ENCODE data around the gene SV2C. TPM values are rescaled to one million over a fixed set of nuclear protein-coding genes. Genes with fewer than 3 reads are reported as not detected.

SV2C gene
- total RNA-seq, 1 experiment from 2014 or later, result not detected

- TF ChIP-seq, protein P1, sequence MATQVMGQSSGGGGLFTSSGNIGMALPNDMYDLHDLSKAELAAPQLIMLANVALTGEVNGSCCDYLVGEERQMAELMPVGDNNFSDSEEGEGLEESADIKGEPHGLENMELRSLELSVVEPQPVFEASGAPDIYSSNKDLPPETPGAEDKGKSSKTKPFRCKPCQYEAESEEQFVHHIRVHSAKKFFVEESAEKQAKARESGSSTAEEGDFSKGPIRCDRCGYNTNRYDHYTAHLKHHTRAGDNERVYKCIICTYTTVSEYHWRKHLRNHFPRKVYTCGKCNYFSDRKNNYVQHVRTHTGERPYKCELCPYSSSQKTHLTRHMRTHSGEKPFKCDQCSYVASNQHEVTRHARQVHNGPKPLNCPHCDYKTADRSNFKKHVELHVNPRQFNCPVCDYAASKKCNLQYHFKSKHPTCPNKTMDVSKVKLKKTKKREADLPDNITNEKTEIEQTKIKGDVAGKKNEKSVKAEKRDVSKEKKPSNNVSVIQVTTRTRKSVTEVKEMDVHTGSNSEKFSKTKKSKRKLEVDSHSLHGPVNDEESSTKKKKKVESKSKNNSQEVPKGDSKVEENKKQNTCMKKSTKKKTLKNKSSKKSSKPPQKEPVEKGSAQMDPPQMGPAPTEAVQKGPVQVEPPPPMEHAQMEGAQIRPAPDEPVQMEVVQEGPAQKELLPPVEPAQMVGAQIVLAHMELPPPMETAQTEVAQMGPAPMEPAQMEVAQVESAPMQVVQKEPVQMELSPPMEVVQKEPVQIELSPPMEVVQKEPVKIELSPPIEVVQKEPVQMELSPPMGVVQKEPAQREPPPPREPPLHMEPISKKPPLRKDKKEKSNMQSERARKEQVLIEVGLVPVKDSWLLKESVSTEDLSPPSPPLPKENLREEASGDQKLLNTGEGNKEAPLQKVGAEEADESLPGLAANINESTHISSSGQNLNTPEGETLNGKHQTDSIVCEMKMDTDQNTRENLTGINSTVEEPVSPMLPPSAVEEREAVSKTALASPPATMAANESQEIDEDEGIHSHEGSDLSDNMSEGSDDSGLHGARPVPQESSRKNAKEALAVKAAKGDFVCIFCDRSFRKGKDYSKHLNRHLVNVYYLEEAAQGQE (IDR thresholded peaks at IDR 0.05; ENCODE audit: low read depth), result no peak
- no peak for TF ChIP-seq POLR2A (IDR thresholded peaks at IDR 0.05; ENCODE audit: borderline replicate concordance, extremely low read depth, insufficient read depth, insufficient read length)
- TF ChIP-seq SP1 (IDR thresholded peaks at IDR 0.05; ENCODE audit: low read depth), result no peak
- TF ChIP-seq CBX3 (IDR thresholded peaks at IDR 0.05; ENCODE audit: low read depth), result no peak
- no peak for TF ChIP-seq CEBPB (IDR thresholded peaks at IDR 0.05; ENCODE audit: low read depth)
- TF ChIP-seq ELF1 (IDR thresholded peaks at IDR 0.05; ENCODE audit: borderline replicate concordance, low read depth), result no peak
- no peak for TF ChIP-seq RAD21 (IDR thresholded peaks at IDR 0.05; ENCODE audit: low read depth)
- TF ChIP-seq YY1 (IDR thresholded peaks at IDR 0.05; ENCODE audit: extremely low read depth, insufficient replicate concordance, low read depth, low read length), result no peak
Measured at GRCh38 chr5:76312783-76313182, 229.6 kb downstream of the SV2C start (continued).

DNA sequence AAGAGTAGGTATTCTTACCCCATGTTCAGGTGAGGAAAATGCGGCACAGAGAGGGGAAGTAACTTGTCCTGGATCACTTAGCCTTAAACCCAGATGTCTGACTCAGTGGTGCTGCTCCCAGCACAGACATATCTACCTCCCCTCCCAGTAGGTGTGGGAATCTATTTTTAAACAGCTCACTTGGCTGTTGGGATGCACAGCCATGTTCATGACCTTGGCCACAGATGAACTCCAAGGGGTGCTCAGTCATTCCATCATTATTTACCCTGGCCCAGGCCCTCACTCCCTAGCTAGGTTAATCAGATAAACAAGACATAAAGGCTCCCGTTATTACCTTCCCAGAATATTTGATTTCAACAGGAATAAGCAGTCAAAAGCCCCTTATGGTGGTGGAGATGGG lies 231.5 kb downstream of the SV2C start:
- no peaks in the 10 kb centered on the region for H3K9me2 ChIP-seq (ENCODE audit: insufficient read depth)
- H3K27me3 ChIP-seq (ENCODE audit: insufficient read depth, low read length), result no peaks in the 10 kb centered on the region
- BruUV-seq (replicated peaks), result no TSS peak
- H3K4me1 ChIP-seq (ENCODE audit: control insufficient read depth in 1 of 2, insufficient read depth in 2 of 2, low read length in 2 of 2), result no peaks in the 10 kb centered on the region
- intact Hi-C loops (cut with micrococcal nuclease), result no loop called here
- ATAC-seq, result no peak
- no peaks in the 10 kb centered on the region for H4K20me1 ChIP-seq (ENCODE audit: insufficient read depth)
- H3K79me2 ChIP-seq (ENCODE audit: insufficient read depth, low read length), result no peaks in the 10 kb centered on the region
- no peaks in the 10 kb centered on the region for H3K36me3 ChIP-seq (ENCODE audit: control insufficient read depth in 1 of 2, insufficient read depth in 2 of 2, low read length in 2 of 2)
- ChIA-PET POLR2A (no interaction called here), RAD21 (ENCODE audit: low non-redundant PET in 1 of 2, low total read pairs in 2 of 2, uncharacterized antibody in 2 of 2, unreplicated experiment in 2 of 2) (no interaction called here), CTCF (no interaction called here)
- no peak overlapping the region for H3K27ac ChIP-seq (ENCODE audit: low read depth, low read length)
- no peak for DNase-seq (ENCODE audit: low read depth, low spot score)
- H2AFZ ChIP-seq (ENCODE audit: low read depth, low read length, poor library complexity, severe bottlenecking), result no peak overlapping the region
- TF ChIP-seq, protein P2, sequence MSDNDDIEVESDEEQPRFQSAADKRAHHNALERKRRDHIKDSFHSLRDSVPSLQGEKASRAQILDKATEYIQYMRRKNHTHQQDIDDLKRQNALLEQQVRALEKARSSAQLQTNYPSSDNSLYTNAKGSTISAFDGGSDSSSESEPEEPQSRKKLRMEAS (IDR thresholded peaks at IDR 0.05), result no peak
- TF ChIP-seq ATF3 (IDR thresholded peaks at IDR 0.05) (no peak), ZFX (IDR thresholded peaks at IDR 0.05) (no peak), CEBPB (IDR thresholded peaks at IDR 0.05; ENCODE audit: low read depth) (no peak), EZH2 (IDR thresholded peaks at IDR 0.05) (no peak)
- TF ChIP-seq, protein P3, sequence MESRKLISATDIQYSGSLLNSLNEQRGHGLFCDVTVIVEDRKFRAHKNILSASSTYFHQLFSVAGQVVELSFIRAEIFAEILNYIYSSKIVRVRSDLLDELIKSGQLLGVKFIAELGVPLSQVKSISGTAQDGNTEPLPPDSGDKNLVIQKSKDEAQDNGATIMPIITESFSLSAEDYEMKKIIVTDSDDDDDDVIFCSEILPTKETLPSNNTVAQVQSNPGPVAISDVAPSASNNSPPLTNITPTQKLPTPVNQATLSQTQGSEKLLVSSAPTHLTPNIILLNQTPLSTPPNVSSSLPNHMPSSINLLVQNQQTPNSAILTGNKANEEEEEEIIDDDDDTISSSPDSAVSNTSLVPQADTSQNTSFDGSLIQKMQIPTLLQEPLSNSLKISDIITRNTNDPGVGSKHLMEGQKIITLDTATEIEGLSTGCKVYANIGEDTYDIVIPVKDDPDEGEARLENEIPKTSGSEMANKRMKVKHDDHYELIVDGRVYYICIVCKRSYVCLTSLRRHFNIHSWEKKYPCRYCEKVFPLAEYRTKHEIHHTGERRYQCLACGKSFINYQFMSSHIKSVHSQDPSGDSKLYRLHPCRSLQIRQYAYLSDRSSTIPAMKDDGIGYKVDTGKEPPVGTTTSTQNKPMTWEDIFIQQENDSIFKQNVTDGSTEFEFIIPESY (IDR thresholded peaks at IDR 0.05; ENCODE audit: extremely low read depth, insufficient replicate concordance, low read length), result no peak
- no peaks in the 10 kb centered on the region for H3K9me3 ChIP-seq (ENCODE audit: control insufficient read depth in 1 of 2, insufficient read depth in 1 of 2, low read depth in 1 of 2, low read length in 2 of 2)
- no peak overlapping the region for H3K4me3 ChIP-seq (replicated peaks in 1 of 2; ENCODE audit: low read depth in 1 of 2, low read length in 2 of 2)
- H3K9ac ChIP-seq (ENCODE audit: low read length), result no peak overlapping the region
- no peak overlapping the region for H3K4me2 ChIP-seq (ENCODE audit: low read length)

Data from HCT116 (cell line).